Osteoblast (primary cell): ENCODE results near the gene LMOD1. TPM values are rescaled to one million over a fixed set of nuclear protein-coding genes. Genes with fewer than 3 reads are reported as not detected.

Experiments
- DNase-seq: peaks from one replicate; pipeline ENCODE4 v3.0.0; 2011; ENCODE audit warnings: low spot score, mixed read lengths; ENCODE audit not compliant: insufficient read length; ENCODE audit errors: missing footprints
- H2AFZ ChIP-seq: 2 replicates; pipeline ENCODE4 v1.6.0; 2011; ENCODE audit warnings: mild to moderate bottlenecking, low read length
- H3K27ac ChIP-seq: 2 replicates; pipeline ENCODE4 v1.5.1; 2011; ENCODE audit warnings: mild to moderate bottlenecking, low read depth, low read length, moderate library complexity
- H3K27me3 ChIP-seq: 2 replicates; pipeline ENCODE4 v1.6.0; 2012; ENCODE audit warnings: mild to moderate bottlenecking, control low read depth, inconsistent platforms, low read length, moderate library complexity; ENCODE audit not compliant: insufficient read depth
- H3K36me3 ChIP-seq: 2 replicates; pipeline ENCODE4 v1.5.1; 2011; ENCODE audit warnings: mild to moderate bottlenecking, low read length, control low read depth, moderate library complexity; ENCODE audit not compliant: insufficient read depth
- H3K4me1 ChIP-seq: 2 replicates; pipeline ENCODE4 v1.5.1; 2011; ENCODE audit warnings: mild to moderate bottlenecking, low read length, control low read depth, moderate library complexity; ENCODE audit not compliant: insufficient read depth
- H3K4me2 ChIP-seq: 2 replicates; pipeline ENCODE4 v1.6.0; 2011; ENCODE audit warnings: mild to moderate bottlenecking, low read length; ENCODE audit not compliant: insufficient read depth
- H3K4me3 ChIP-seq: fragments of 200-600 bp; sonication (generic); 3 replicates; pipeline ENCODE4 v1.5.1; 2012; ENCODE audit warnings: mild to moderate bottlenecking, low read length, inconsistent platforms; ENCODE audit not compliant: insufficient read depth
- H3K79me2 ChIP-seq: 2 replicates; pipeline ENCODE4 v1.6.0; 2012; ENCODE audit warnings: mild to moderate bottlenecking, low read length, control low read depth, inconsistent platforms; ENCODE audit not compliant: insufficient read depth
- H3K9me3 ChIP-seq: 2 replicates; pipeline ENCODE4 v1.5.1; 2011; ENCODE audit warnings: low read depth, low read length, control low read depth
- H4K20me1 ChIP-seq: 2 replicates; pipeline ENCODE4 v1.6.0; 2012; ENCODE audit warnings: mild to moderate bottlenecking, low read length, control low read depth; ENCODE audit not compliant: insufficient read depth
- CTCF ChIP-seq: IDR thresholded peaks from 2 replicates; pipeline ENCODE4 v1.5.1; 2011; ENCODE audit warnings: mild to moderate bottlenecking, low read depth, low read length, moderate library complexity; ENCODE audit errors: extremely low read depth
- total RNA-seq: library from RNA; depleted of rRNA; stranded (reverse); fragments of >200 nt; gene quantifications from 2 replicates; pipeline ENCODE4 v1.2.3, GENCODE V29; 2012

The LMOD1 gene
- total RNA-seq, 1 donor = 21.7 TPM

GRCh38 chr1:201907621-201908020, 38.7 kb downstream of the LMOD1 start:
- DNase-seq = no peak
- Histone ChIP-seq H3K27ac (no peak overlapping the region), H3K79me2 (no peaks in the 10 kb centered on the region), H4K20me1 (no peaks in the 10 kb centered on the region), H3K4me2 (no peak overlapping the region), H3K36me3 (no peaks in the 10 kb centered on the region), H2AFZ (no peak overlapping the region), H3K4me1 (peaks cover 36% of the 10 kb centered on the region), H3K4me3 (no peak overlapping the region), H3K27me3 (no peaks in the 10 kb centered on the region), H3K9me3 (no peaks in the 10 kb centered on the region)
- TF ChIP-seq CTCF = no peak

- Histone ChIP-seq H4K20me1 (no peaks in the 10 kb centered on the region), H3K36me3 (no peaks in the 10 kb centered on the region), H3K4me2 (no peak overlapping the region), H3K27ac (no peak overlapping the region), H3K4me3 (no peak overlapping the region), H3K79me2 (no peaks in the 10 kb centered on the region), H3K27me3 (no peaks in the 10 kb centered on the region), H3K9me3 (no peaks in the 10 kb centered on the region), H3K4me1 (peaks cover 44% of the 10 kb centered on the region), H2AFZ (no peak overlapping the region)
- TF ChIP-seq CTCF = no peak
- no peak for DNase-seq
Measured at GRCh38 chr1:201906336-201906735, 40.0 kb downstream of the LMOD1 start.

- Histone ChIP-seq H3K4me1 (peaks cover 47% of the 10 kb centered on the region), H3K4me3 (no peak overlapping the region), H2AFZ (no peak overlapping the region), H3K9me3 (no peaks in the 10 kb centered on the region), H4K20me1 (no peaks in the 10 kb centered on the region), H3K27ac (peak overlapping the region; percentile 70), H3K79me2 (no peaks in the 10 kb centered on the region), H3K36me3 (no peaks in the 10 kb centered on the region), H3K27me3 (no peaks in the 10 kb centered on the region), H3K4me2 (peak overlapping the region; percentile 32)
- no peak for DNase-seq
- TF ChIP-seq CTCF = no peak
Measured at GRCh38 chr1:201905234-201905890, 41.0 kb downstream of the LMOD1 start.

- peaks cover 5% of the 10 kb centered on the region for H3K36me3 ChIP-seq
- peak overlapping the region; percentile 32 for H3K4me2 ChIP-seq
- H2AFZ ChIP-seq = no peak overlapping the region
- no peaks in the 10 kb centered on the region for H3K9me3 ChIP-seq
- no peaks in the 10 kb centered on the region for H4K20me1 ChIP-seq
- H3K4me3 ChIP-seq = no peak overlapping the region
- peak; percentile 95 for DNase-seq
- H3K4me1 ChIP-seq = peaks cover 47% of the 10 kb centered on the region
- H3K27ac ChIP-seq = peak overlapping the region; percentile 70
- no peaks in the 10 kb centered on the region for H3K79me2 ChIP-seq
- H3K27me3 ChIP-seq = no peaks in the 10 kb centered on the region
- TF ChIP-seq CTCF = no peak
Measured at GRCh38 chr1:201904579-201904978, 41.8 kb downstream of the LMOD1 start.
